TTC549 (cell line): ENCODE results near the gene SOCS3.

Source experiments
- FAIRE-seq: peaks from 2 replicates; lab custom pipeline; 2012; peaks lifted over from hg19 to GRCh38; lab: Jason Lieb, UNC

The SOCS3 gene, protein sequence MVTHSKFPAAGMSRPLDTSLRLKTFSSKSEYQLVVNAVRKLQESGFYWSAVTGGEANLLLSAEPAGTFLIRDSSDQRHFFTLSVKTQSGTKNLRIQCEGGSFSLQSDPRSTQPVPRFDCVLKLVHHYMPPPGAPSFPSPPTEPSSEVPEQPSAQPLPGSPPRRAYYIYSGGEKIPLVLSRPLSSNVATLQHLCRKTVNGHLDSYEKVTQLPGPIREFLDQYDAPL

GRCh38 chr17:78359997-78360370 is at the start of gene SOCS3:
Gene SOCS3 (minus strand): TSS chr17:78360077. CDS start chr17:78359095, 982 bp downstream.
- no peak for FAIRE-seq

DNA sequence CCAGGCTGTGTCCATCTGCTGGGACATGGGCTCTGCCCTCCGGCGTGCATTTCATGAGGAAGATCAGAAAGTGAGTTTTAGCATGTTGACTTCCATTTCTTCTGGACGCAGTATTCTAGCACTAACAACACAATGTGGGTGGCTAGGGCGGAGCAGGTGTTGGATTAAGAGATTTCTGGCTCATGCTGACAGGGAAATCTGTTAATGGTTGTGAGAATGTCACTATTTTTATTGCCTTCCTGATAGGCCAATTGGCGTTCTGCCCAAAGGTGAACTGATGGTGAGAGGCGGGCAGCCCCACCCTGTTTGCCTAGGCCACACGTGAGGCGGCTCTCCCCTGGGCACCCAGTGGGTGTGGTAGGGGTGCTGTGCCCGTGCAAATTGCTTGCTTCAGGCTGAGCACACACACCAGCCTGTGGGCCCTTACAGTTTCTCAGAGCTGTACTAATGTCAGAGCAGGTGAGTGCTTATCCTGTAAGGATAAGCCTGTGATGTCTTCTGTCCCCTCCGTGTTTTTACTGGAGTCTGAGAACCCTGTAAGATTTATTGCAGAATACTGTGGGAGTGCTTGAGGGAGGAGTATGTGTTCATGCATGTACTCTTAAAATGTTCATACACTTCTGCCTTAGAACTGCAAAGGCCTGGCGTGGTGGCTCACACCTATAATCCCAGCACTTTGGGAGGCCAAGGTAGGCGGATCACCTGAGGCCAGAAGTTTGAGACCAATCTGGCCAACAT is 49.5 kb upstream of the SOCS3 start:
- no peak for FAIRE-seq

GRCh38 chr17:78408476-78409050 is 48.7 kb upstream of the SOCS3 start:
- no peak for FAIRE-seq

DNA sequence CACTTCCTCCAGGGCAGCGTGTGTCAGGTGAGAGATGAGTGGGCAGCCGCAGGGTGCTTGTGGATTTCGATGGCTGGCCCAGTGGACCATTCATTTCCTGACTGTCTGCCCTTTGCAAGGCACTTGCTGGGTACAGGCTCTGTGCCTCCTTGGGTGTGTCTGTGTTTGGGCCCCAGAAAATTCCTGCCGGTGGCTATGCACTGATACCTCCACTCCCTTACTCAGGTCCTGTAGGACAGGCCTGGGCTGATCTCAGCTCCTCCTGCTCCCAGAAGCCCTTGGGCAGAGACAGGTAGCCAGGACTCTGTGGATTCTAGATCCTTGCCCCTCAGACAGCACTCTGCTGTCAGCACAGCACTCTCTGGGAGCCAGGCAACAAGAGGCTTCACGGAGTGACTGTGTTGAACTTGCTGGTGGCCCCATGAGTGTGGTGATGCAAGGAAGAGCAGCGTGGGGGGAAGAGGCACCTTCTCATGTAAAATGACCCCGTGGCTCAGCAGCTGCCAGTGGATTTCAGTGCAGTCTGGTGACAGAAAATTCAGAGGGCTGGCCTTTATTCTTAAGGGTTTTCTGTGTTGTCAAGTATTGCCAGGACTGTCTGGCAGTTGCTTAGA is 47.6 kb upstream of the SOCS3 start:
- no peak for FAIRE-seq

DNA sequence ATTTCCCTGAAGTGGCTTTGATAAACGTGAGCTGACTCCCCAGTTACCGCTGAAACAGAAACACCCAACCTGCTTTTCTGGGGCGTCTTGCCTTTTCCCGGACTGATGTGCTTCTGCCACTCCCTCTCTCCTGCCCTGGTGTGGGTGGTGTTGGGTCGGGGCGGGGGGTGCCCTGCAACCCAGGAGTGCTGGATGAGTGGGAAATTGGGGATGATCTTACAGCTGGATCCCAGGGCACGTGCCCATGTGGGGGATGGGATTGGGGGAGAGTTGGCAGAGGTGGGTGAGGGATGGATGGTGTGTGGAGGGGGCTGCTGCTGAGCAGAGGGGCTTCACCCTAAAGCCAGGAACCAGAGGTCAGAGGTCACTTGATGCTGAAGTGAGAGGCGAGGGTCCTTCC is 47.0 kb upstream of the SOCS3 start:
- no peak for FAIRE-seq

DNA sequence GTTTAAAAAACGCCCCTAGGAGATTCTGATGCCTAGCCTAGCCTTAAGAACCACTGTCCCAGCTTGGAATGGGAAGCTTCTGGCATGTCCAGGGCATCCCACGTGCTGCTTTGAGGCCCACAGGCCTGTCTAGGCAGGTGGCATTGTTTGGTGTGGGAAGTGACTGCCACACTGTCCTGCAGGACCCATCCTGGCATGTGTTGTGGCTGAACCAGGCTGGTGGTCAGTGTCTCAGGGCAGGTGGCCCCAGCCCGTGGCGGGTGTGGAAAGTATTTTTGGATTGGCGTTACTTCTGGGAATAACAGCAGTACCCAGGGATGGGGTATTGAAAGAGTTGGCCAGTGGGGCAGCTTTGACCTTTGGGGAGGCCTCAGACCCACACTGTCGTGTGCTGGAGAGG is 46.5 kb upstream of the SOCS3 start:
- FAIRE-seq: no peak

GRCh38 chr17:78403822-78404221 is 43.9 kb upstream of the SOCS3 start:
- FAIRE-seq: no peak

DNA sequence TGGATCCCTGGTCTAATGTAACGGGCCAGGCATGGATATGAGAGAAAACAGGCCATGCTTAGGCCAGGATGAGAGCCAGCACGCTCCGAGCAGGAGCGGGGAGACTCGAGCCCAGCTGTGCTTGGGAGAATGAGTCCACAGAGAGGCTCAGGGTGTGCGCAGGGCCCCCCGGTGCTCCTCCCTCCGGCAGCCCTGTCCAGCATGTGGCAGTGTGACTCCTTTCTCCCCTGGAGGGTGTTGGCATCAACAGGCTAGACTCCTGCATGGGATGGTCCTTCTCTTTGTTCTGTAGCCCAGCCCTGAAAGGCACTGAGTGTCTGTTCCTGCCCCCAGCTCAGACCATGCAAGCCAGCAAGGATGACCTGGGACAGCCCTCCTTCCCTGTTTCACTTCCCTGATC is 42.0 kb upstream of the SOCS3 start:
- FAIRE-seq: no peak

DNA sequence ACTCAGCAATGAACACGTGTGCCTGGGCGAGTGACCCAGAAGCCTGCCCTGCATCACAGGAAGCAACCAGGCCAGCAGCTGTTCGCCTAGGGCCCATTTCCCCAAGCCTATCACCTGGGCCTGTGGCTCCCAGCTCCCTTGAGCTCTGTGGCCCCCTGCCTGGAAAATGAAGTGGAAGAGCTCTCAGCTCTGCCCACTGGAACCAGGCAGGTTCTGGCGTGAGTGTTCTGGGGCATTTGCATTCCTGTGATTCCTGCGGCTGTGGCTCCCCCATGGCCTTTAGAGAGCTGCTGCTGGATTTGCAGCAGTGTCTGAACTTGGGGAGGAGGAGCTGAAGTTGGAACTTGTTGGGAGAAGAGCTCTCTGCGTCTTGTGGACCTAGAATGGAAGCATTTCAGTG is 41.4 kb upstream of the SOCS3 start:
- FAIRE-seq: no peak

DNA sequence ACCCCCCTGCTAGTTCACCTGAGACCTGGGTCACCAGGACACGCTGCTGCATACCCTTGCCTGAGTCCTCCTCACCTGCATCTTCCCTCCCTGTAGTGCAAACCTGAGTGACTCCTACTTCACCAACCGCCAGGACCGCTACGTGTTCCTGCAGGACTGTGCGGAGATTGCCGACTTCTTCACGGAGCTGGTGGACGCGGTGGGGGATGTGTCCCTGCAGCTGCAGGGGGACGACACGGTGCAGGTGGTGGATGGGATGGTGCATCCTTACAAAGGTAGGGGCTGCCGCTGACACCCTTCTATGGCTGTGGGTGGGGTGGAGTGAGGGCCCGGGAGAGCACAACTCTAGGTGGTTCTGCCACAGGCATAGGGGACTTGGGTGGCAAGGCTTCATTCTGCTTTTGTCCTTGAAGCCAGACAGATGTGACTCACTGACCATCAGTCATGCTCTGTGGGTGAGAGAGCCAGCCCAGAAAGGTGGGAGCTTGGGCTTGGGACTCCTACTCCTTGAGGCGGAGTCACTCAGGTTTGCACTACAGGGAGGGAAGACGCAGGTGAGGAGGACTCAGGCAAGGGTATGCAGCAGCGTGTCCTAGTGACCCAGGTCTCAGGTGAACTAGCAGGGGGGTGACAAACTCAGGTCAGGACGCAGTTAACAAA is 40.8 kb upstream of the SOCS3 start:
- no peak for FAIRE-seq

- FAIRE-seq: no peak
Observed at GRCh38 chr17:78399693-78400144, 39.8 kb upstream of the SOCS3 start.

DNA sequence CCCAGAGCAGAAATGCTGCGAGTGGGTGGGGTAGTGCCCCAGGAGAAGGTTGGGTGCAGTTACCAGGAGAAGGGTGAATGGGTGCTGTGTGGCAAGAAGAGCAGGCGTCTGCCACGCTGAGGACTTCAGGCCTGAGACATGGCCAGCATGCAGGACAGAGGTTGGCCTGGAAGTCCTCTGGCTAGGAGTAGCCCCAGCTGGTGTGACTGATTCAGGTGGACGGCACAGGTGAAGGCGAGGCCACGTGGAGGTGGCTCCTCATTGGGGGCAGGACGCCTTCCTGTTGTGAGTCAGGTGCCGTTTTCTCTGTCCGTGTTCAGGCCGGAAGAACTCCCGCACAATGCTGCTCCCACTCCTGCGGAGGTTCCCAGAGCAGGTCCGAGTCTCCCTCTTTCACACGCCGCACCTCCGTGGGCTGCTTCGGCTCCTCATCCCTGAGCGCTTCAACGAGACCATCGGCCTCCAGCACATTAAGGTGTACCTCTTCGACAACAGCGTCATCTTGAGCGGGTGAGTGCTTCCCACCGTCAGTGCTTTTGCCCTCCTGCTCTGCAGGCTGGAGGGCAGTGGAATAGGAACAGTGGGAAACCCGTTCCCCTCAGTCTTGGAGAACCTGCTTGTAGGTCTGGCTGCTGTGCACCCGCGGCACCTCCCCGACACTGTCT is 39.3 kb upstream of the SOCS3 start:
- no peak for FAIRE-seq

GRCh38 chr17:78398390-78398789 is 38.5 kb upstream of the SOCS3 start:
- no peak for FAIRE-seq

DNA sequence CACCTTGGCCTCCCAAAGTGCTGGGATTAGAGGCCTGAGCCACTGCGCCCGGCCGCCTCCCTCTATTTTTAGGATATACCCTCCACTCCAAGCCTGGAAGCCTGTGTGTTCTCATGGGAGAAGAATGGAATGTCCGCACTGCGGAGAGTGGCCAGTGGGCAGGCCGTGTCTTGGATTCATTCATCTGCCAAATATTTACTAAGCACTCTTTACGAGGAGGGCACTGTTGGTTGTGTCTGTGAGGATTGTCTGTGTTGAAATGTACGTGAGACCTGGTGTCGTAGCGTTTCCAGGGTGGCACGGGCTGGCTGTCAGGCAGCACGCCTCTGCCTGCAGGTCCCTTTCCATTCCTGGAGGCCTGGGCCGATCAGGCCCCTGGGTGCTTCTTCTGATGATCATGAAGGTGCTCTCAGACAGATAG is 37.8 kb upstream of the SOCS3 start:
- FAIRE-seq: no peak

DNA sequence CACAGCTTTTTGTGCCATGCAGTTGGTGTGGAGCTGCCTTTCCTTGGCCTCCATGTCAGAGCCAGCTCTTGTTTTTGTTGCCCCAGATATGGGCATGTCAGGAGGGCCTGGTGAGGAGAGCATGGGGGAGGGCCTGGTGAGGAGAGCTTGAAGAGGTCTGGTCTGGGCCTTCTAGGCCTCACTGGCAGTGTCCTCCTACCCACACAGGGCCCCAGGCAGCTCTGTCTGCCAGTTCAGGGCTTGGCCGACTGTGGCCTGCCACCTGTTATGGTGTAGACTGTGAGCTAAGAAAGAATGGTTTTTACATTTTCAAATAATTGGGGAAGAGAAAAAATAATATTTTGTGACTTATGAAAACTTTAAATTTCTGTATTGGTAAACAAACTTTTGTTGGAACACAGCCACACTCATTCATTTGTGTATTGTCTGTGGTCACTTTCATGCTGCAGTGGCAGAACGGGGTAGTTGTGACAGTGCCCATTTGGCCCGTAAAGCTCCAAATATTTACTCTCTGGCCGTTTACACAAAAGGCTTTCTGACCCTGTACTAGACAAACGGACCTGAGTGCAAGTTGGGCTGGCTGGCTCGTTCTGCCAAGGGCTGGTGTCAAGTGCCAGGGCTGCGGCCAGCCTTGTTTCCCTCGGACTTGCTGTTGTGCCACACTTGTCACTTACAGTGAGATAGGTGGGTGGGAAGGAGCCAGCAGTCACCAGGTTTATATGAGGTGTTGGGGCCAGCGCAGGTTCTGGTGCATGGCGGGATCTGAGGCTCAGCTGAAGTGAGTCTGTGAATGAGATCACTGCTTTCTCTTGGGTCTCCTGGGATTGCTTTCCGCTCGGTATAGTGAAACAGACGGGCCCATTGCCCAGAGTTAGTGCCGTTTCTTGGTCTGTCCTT is 36.8 kb upstream of the SOCS3 start:
- FAIRE-seq: no peak

DNA sequence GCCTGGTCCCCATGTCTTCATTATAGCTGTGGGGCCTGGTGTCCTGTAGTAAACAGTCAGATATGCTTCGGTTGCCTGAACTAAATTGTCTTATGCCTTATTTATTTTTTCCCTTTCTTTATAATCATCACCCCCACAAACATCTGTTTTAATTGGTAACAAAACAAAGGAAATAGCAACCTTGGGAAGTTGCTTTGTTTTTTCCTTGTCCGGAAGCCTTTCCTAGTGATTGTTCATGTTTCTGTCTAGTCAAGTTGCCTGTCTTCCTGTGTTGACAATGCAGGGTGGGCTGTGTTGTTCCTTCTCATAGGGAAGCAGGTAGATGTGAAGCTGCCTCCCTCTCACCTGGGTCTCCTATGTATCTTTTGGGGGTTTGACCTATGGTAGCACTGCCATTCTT is 35.3 kb upstream of the SOCS3 start:
- no peak for FAIRE-seq

DNA sequence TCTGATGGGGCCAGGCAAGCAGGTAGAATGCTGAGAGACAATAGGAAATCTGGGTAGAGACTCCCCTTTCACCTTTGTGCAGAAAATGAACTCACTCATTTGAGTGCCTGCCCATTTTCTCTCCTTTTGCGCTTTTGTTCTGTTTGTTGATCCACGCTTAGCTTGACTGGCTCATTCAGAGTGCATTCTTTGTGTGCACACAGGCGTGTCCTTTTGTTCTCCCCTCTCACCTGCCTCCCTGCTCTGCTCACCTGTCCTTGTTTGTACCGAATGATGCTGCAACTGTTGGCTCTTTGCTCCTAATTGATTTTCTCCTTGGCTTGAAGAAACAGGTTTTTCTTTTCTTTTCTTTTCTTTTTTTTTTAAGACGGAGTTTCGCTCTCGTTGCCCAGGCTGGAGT is 34.3 kb upstream of the SOCS3 start:
- FAIRE-seq: no peak

DNA sequence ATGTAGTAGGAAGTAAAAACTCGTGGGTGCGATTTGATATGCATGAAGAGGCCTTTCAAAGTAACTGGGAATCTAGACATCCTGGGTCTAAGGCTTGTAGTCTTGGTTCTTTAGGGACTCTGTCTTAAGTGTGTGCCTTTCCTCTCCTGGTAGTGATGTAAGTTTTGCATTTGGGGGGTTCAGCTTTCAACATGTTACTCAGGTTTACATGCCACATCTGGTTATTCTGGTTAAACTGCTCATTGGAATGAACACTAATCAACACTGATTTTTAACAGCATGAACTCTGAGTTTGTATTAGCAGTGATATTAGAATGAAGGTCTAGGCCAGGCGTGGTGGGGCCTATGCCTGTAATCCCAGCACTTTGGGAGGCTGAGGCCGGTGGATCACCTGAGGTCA is 33.7 kb upstream of the SOCS3 start:
- FAIRE-seq: no peak

GRCh38 chr17:78392295-78392694 is 32.4 kb upstream of the SOCS3 start:
- no peak for FAIRE-seq

DNA sequence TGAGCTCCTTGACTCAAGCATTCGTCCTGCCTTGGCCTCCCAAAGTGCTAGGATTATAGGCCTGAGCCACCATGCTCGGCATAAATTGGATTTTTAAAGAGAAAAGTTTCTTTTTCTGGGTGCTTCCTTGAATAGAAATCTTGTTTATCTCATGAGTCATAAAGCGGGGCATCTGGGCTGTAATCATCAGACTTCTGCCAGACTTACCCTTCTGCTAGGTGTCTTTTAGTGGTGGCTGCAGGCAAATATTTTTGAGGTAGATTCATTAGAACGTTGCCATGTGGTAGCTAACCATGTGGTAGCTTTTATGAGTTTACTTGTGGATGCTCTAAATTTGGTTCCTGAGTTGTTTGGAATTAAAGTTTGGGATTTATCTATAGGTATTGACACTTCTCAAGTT is 32.0 kb upstream of the SOCS3 start:
- FAIRE-seq: no peak

GRCh38 chr17:78391051-78391431 is 31.2 kb upstream of the SOCS3 start:
- no peak for FAIRE-seq
